DMS 273 (cell line): ENCODE measurements around the gene CPLANE1.
"Not testable (repeated sequence)": the region's sequence is repeated elsewhere in the genome, so short reads cannot be mapped to it uniquely, and the experiment has no call there.

Source experiments
- DNase-seq: peaks from one replicate; lab custom pipeline; 2025; ENCODE audit not compliant: unreplicated experiment; lab: John Stamatoyannopoulos, UW

Gene CPLANE1

DNA sequence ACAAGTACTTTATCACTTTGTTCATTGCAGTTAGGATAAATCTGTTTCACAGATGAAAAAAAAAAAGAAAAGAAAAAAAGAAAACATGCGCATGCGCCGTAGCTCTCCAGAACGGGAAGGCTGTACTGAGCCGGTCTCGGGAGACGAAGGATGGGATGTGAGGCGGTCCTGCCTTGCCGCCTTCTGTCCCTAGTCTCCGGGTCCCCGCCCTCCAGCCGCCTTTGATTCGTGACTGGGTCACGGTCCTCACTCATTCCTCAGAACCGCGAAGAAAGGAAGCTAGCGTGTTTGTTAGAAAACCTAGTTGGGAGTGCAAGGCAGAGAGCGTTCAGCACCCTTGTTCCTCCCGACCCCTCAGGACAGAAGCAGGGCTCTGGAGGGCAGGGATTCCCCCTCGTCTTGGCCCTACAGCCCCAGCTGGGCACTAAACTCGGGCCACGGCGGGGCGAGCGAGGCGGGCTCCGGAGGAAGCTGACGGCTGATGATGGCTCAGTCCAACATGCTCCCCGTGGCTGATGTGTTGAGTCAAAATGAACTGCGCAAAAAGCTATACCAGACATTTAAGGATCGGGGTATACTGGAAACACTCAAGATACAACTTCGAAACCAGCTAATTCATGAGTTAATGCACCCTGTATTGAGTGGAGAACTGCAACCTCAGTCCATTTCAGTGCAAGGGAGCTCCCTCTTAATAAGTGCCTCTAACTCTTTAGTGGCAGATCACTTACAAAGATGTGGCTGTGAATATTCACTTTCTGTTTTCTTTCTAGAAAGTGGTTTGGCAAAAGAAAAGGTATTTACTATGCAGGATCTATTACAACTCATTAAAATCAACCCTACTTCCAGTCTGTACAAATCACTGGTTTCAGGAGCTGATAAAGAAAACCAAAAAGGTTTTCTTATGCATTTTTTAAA lies 40.0 kb downstream of the CPLANE1 start:
- DNase-seq: no peak

DNA sequence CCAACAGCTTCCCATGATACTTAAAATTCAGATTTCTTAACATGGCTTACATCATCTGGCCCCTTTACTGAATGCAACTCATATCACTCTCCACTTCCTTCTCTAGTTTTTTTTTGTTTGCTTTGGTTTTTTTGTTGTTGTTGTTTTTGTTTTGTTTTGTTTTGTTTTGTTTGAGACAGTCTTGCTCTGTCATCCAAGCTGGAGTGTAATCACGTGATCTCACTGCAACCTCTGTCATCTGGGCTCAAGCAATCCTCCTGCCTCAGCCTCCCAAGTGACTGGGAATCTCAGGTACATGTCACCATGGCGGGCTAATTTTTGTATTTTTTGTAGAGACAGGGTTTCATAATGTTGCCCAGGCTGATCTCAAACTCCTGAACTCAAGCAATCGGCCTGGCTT lies 41.4 kb downstream of the CPLANE1 start:
- no peak for DNase-seq

DNA sequence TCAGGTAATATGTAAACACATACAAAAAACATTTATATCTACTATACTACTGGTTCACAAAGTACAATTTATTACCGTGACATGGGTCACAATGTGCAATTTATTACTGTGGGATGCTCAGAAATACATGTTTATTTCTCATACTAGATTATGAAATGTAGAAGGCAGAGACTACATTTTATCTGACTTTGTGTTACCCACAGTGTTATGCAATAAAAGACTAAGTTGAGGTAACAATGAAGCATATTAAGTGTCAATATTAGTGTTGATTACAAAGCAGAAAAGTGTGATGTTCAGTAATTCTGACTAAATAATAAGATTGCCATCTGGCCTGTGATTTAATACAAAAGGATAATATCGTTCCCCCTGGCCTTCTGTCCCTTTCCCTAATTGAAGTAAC lies 42.4 kb downstream of the CPLANE1 start:
- peak; percentile 21 for DNase-seq

DNA sequence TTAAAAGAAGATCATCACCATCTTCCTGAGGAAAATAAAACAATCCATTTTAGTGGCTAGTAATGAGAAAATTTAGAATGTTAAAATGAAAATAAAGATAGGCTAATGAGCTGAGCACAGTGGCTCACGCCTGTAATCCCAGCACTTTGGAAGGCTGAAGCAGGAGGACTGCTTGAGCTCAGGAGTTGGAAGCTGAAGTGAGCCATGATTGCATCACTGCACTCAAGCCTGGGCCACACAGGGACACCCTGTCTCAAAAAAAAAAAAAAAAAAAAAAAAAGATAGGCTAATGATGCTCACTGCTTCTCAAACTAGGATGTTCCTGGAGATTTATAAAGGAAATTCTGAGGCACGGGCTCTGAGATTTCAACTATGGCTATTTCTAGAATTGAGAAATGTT lies 50.3 kb downstream of the CPLANE1 start:
- DNase-seq: no peak

DNA sequence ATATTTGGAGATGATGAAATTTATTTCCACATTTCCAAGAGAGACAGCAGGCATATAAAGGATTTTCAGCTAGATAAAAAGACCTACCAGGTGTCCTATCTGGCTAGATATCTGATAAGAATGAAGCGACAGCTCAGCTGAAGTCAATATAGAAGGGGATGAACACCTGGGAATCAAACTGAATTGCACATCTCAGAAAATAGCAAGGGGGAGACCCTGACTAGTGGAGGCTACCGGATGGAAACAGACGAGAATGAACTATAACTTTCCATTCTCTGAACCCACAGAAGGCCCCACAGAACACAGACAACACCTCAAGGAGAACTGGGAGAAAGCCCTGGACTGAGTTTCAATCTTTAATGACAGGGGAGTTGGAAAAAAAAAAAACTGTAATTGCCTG lies 51.1 kb downstream of the CPLANE1 start:
- no peak for DNase-seq

DNA sequence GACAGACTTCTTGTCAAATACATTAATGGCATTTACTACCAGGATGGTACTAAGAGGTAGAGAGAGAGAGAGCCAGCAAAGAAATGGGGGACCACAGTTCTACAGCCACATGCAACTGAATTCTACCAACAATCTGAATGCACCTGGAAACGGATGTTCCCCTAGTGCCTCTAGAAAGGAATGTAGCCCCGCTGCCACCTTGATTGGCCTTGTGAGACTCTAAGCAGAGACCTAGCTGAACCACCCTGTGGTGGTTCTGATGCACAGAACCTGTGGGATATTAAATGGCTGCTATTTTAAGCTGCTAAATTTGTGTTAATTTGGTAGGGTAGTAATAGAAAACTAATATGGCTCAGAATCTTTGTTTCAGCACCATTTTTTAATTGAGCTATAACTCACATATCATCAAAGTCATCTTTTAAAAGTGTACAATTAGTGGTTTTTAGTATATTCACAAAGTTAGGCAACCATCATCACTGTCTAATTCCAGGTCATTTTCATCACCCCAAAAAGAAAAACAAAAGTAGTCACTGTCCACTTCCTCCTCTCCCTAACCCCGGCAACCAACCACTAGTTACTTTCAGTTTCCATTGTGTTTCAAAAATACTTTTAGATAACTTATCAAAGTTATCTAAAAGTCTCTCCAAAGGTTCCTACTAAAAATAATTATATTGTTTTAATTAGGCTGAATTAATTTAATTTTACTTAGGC lies 51.7 kb downstream of the CPLANE1 start:
- DNase-seq: no peak

DNA sequence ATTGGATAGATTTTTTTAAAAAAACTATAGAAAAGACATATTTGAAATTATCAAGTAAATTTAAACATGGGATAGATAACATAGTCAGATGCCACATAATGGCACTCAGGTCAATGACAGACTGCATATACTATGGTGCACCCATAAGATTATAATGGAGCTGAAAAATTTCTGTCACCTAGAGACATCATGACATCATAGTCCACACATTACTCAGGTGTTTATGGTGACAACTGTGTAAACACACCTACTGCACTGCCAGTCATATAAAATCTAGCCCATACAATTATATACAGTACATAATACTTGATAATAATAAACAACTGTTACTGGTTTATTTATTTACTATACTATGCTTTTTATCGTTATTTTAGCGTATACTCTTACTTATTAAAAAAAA lies 58.6 kb downstream of the CPLANE1 start:
- DNase-seq: no peak

DNA sequence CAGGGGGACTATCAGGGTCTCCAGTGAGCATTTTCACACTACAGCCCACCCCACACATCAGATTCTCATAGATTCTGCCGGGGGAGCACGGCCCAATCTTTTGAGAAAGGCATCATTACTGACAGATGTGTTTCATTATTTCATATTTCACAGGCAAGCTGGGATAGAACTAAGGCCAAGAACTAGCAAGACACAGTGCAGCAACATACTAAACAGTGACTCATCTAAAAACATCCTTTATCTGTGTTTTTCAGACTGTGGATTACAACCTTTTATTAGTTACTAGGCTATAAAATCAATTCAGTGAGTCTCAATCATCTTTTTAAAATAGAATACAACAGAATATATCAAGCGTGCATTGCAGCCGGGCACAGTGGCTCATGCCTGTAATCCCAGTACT lies 59.8 kb downstream of the CPLANE1 start:
- DNase-seq: no peak

DNA sequence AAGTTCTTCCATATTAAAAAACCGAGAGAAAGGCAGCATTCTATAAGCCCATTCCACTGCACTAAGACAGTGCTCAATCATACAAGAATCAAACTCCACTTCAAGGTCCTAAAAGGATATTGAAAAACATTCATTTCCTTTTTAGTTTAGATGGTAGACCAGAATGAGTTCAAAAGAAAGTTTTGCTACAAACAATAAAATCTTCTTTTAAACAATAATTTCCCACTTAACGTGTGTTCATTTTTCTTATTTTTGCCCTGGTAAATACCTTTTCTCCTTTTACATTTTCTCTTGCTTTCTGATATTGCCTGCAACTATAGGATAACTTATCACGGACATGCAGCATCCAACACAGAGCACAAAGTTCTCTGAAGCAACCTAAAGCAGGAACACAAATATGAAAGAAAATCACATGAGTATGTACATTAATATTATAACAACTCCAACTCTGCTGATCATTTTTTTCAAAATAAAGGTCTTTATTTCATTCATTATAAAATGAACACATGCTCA lies 61.7 kb downstream of the CPLANE1 start:
- no peak for DNase-seq

DNA sequence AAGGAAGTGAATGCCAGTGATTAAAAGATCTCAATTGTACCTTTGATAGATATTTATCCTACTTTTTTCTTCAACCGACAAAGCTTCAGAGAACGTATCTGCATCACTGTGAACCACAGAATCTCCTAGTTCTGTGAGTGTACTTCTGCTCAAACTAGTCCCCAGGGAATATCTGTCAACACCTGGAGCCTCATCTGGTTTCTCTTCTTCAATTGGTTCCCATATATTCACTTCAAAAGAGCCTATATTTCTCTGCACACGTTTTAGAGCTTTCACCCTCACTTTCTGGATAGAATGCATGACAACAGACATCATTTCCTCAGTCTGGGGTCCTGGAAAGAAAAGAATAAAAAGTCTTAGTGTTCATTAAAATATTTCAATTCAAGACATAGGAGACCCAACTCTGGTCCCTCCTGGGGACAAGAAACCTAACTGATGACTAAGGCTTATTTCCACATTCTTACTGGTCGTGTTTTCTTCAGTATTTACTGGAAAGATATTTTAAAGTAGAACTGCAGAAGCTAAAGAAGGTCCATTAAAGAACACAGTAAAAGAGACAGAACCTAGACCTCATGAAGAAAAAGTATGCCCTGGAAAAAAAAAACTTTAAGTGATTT lies 64.3 kb downstream of the CPLANE1 start:
- DNase-seq: peak; percentile 14

DNA sequence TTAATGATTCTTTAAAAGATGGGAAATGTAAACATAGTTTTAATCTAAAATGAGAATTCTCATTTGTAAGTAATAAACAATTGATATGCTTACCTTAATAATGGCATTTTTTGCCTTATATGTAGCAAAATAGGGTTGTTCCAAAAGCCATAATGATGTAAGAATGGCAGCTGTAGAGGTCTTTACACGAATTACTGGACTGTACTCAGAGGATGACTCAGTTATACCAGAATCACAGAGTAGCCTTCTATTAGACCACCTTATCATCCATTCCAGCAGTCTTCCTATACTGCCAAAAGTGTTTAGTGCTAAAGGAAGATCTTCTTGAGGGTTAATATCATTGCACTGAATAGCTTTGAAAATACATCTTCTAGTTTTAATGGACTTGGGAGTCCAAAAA lies 66.5 kb downstream of the CPLANE1 start:
- no peak for DNase-seq

DNA sequence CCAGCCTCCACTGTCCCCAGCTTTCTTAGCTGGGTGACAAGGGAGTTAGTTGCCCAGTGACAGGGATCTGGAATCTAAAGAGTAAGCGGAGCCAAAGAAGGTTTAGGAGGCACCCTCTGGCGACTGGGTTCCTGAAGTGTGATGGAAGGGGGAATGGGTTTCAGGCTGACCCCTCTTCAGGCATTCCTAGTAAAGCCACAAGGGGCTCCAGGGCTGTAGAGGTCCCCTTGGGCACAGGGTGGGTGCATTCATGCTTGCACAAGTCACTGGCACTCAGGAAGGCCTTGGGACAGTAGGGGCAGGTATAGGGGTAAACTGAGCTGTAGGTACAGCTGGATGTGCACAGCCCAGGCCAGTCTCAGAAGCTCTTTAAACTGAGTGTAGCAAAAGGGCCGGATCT lies 74.2 kb downstream of the CPLANE1 start:
- DNase-seq: no peak

DNA sequence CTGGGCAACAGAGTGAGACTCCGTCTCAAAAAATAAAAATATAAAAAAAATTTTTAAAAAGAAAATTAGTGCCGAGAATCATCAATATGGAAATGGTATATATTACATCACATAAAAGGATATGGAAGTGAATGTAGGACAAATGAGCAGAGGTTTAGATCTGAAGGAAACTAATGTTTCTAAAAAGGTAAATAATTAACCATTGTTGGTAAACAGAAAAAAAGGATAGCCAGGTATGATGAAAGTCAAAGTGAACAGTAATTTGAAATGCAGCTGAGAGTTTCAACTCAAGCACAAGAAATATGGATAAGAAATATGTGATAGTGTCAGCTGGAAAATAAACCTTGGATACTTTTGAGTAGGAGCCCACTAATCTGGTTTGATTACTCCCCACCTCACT lies 76.2 kb downstream of the CPLANE1 start:
- DNase-seq: no peak

DNA sequence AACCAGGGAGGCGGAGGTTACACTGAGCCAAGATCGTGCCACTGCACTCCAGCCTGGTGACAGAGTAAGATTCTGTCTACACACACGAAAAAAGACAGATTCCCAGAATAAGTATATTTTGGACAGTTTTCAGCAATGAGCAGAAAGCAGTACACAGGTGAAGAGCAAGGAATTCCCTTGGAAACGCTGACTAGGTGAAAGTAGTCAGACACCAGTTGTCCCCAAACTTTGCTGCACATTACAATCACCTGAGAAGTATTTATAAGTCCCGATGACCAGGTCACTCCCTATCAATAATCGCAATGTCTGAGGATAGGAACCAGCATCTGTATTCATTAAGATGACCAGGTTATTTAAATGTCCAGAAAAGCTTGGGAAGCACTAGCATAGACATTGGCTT lies 78.3 kb downstream of the CPLANE1 start:
- no peak for DNase-seq

DNA sequence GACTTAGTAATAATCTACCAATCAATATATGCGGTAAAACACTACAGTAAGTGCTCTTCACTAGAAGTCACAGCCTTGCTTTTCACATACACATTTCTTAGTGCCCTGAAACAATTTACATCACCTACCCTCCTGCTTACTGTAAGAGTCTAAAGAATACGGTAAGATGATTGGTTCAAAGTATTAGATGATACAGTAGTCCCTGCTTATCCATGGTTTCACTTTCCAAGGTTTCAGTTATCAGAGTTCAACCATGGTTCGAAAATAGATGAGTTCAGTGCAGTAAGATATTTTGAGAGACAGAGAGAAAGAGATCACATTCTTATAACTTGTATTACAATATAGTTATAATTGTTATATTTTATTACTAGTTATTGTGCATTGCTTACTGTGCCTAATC lies 83.0 kb downstream of the CPLANE1 start:
- DNase-seq: no peak

DNA sequence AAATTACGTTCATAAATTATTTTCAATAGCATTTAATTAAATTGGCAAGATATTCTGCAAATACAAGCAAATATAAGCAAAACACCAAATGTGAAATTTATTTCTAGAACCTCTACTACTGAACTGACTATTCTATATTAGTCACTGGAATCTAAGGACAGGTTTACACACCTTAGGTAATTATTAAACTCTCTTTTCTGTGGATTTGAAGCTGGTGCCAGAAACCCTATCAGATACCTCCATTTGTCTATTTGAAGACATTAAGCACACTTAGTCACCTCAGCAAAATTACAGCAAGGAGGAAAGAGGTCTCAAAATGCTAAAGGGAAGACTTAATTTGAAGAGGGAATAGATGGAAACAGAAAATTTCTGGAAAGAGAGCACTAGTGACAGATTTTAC lies 83.4 kb downstream of the CPLANE1 start:
- no peak for DNase-seq

DNA sequence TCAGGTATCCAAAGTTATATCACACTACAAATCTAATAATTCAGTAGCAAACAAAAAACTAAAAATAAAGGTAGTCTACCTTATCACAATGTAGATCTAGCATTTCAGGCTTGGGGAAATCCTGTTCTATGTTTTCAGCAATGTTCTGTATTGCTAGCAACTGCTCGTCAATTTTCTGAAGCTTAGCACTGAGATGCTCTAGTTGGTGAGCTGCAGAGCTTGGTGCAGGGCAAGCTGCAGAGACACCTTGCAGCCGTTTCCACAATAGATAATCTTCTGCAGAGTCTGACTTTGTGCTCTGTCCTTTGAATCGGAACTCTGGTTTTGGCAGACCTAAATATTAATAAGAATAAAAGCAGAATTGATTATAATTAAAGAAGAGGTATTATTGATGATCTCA lies 95.5 kb downstream of the CPLANE1 start:
- DNase-seq: no peak

DNA sequence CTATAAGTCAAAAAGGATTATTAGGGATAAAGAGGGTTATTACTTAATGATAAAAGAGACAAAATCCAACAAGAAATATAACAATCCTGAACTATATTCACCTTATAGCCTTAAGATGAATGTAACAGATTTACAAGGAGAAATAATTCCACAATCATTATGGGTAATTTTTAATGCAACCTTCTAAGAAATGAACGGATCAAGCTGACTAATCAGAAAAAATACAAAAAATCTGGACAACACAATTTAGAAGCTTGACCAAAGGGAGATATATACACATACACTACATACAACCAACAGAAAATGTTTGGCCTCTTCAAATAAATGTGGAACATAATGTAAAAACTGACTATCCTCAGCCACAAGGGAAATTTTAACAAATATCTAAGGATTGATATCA lies 102.3 kb downstream of the CPLANE1 start:
- no peak for DNase-seq

DNA sequence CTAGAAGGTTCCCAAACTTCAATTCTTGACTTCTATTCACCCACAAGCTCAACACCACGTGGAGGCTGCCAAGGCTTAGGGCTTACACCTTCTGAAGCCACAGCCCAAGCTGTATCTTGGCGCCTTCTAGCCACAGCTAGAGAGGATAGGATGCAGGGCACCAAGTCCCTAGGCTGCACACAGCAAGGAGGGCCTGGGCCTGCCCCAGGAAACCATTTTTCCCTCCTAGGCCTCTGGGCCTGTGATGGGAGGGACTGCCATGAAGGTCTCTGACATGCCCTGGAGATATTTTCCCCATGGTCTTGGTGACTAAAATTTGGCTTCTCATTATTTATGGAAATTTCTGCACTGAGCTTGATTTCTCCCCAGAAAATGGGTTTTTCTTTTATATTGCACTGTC lies 112.5 kb downstream of the CPLANE1 start:
- DNase-seq: no peak

DNA sequence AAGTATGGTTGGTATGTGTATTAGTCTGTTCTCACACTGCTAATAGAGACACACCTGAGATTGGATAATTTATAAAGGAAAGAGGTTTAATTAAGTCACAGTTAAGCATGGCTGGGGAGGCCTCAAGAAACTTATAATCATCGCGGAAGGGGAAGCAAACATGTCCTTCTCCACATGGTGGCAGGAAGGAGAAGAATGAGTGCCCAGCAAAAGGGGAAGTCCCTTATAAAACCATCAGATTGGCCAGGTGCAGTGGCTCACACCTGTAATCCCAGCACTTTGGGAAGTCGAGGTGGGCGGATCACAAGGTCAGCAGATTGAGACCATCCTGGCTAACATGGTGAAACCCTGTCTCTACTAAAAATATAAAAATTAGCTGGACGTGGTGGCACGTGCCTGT lies 113.9 kb downstream of the CPLANE1 start:
- not testable (repeated sequence) for DNase-seq

DNA sequence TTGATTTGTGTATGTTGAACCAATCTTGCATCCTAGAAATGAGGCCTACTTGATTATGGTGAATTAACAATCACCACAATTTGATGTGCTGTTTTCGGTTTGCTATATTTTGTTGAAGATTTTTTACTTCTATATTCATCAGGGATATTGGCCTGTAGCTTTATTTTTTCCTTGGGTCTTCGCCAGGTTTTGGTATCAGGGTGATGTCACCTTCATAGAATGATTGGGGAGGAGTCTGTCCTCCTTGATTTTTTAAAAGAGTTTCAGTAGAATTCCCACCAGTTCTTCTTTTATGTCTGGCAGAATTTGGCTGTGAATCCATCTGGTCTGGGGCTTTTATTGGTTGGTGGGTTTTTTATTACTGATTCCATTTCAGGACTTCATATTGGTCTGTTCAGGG lies 115.2 kb downstream of the CPLANE1 start:
- peak; percentile 9 for DNase-seq

DNA sequence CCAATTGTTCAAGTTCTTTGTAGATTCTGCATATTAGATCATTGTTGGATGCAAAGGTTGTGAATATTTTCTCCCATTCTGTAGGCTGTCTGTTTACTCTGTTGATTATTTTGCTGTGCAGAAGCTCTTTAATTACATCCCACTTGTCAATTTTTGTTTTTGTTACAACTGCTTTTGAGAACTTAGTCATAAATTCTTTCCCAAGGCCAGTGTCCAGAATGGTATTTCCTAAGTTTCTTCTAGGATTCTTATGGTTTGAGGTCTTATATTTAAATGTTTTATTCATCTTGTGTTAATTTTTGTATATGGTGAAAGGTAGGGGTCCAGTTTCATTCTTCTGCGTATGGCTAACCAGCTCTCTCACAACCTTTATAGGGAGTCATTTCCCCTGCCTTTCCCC lies 116.5 kb downstream of the CPLANE1 start:
- no peak for DNase-seq
